H4 (cell line): Measurements from ENCODE around the gene UPK3BL2. TPM values are rescaled to one million over a fixed set of nuclear protein-coding genes. Genes with fewer than 3 reads are reported as not detected.
"Not testable (repeated sequence)": the region's sequence is repeated elsewhere in the genome, so short reads cannot be mapped to it uniquely, and the experiment has no call there.

ENCODE experiments used
- DNase-seq: peaks from one replicate; pipeline ENCODE4 v3.0.0-alpha.2; 2015; ENCODE audit warnings: low spot score
- total RNA-seq: library from RNA; depleted of rRNA; stranded (reverse); fragments of >200 nt; shearing (Covaris generic); gene quantifications from 2 replicates; pipeline ENCODE4 v1.2.3, GENCODE V29; 2014; rRNA removed

The UPK3BL2 gene
- total RNA-seq, 1 experiment from 2014 or later: 0.15 TPM

GRCh38 chr7:102494026-102494425, 49.5 kb downstream of the UPK3BL2 start:
- DNase-seq: not testable (repeated sequence)

GRCh38 chr7:102493220-102493935, 50.1 kb downstream of the UPK3BL2 start:
- not testable (repeated sequence) for DNase-seq

GRCh38 chr7:102490529-102491075, 52.9 kb downstream of the UPK3BL2 start:
- not testable (repeated sequence) for DNase-seq

Other genes with a start within 250 kb of the UPK3BL2 start
- not detected in 2 replicates for gene SPDYE6, start 187.3 kb downstream of the UPK3BL2 start, total RNA-seq
- 20.9 and 24.5 TPM in 2 replicates for gene PRKRIP1, start 147.3 kb downstream of the UPK3BL2 start, total RNA-seq
- gene ORAI2, start 110.1 kb downstream of the UPK3BL2 start, total RNA-seq: 35.9 and 37.3 TPM in 2 replicates
- 45.7 and 52.7 TPM in 2 replicates for gene ALKBH4, start 78.8 kb downstream of the UPK3BL2 start, total RNA-seq
- 30.6 and 42.1 TPM in 2 replicates for gene LRWD1, start 78.7 kb downstream of the UPK3BL2 start, total RNA-seq
- 42.0 and 53.2 TPM in 2 replicates for gene POLR2J, start 64.8 kb downstream of the UPK3BL2 start, total RNA-seq
- gene RASA4B, start 25.9 kb downstream of the UPK3BL2 start, total RNA-seq: 0.83 and 2.6 TPM in 2 replicates
- gene SPDYE2, start 7.5 kb upstream of the UPK3BL2 start, total RNA-seq: not detected in 2 replicates
- gene POLR2J3, start 28.9 kb upstream of the UPK3BL2 start, total RNA-seq: 4.9 and 11.9 TPM in 2 replicates
- 3.4 and 10.3 TPM in 2 replicates for gene RASA4, start 73.1 kb upstream of the UPK3BL2 start, total RNA-seq
- gene UPK3BL1, start 99.1 kb upstream of the UPK3BL2 start, total RNA-seq: 0.27 and 7.2 TPM in 2 replicates
- gene SPDYE2B, start 106.6 kb upstream of the UPK3BL2 start, total RNA-seq: not detected in 2 replicates
- 0.15 TPM in 1 of 2 replicates, not detected in the other for gene POLR2J2, start 128.0 kb upstream of the UPK3BL2 start, total RNA-seq
- gene FAM185A, start 205.3 kb upstream of the UPK3BL2 start, total RNA-seq: 7.3 TPM in 2 replicates